Measurements from ENCODE around the gene SEMA7A.

Gene SEMA7A

GRCh38 chr15:74426404-74427281 lies 7.1 kb downstream of the SEMA7A start:
- TF ChIP-seq FOXP2 (optimal IDR thresholded peaks at IDR 0.05; ENCODE audit: borderline replicate concordance, extremely low read depth, extremely low read length, insufficient read depth) (no peak), TAF1 (IDR thresholded peaks at IDR 0.05; ENCODE audit: borderline replicate concordance, insufficient read depth, low read length) (no peak), REST (IDR thresholded peaks at IDR 0.05; ENCODE audit: insufficient read depth in 1 of 2, low read depth in 2 of 2, low read length in 2 of 2) (no peak), POLR2AphosphoS5 (IDR thresholded peaks at IDR 0.05; ENCODE audit: low read depth, low read length) (no peak)

GRCh38 chr15:74425630-74426029 lies 8.1 kb downstream of the SEMA7A start:
- no peak for TF ChIP-seq POLR2AphosphoS5 (IDR thresholded peaks at IDR 0.05; ENCODE audit: low read depth, low read length)
- no peak for TF ChIP-seq FOXP2 (optimal IDR thresholded peaks at IDR 0.05; ENCODE audit: borderline replicate concordance, extremely low read depth, extremely low read length, insufficient read depth)
- TF ChIP-seq TAF1 (IDR thresholded peaks at IDR 0.05; ENCODE audit: borderline replicate concordance, insufficient read depth, low read length), result no peak
- no peak for TF ChIP-seq SIN3A (IDR thresholded peaks at IDR 0.05; ENCODE audit: borderline replicate concordance, insufficient read depth, low read length)
- TF ChIP-seq REST (IDR thresholded peaks at IDR 0.05; ENCODE audit: insufficient read depth in 1 of 2, low read depth in 2 of 2, low read length in 2 of 2), result no peak

GRCh38 chr15:74424901-74425528 lies 8.7 kb downstream of the SEMA7A start:
- TF ChIP-seq SIN3A (IDR thresholded peaks at IDR 0.05; ENCODE audit: borderline replicate concordance, insufficient read depth, low read length) (no peak), POLR2AphosphoS5 (IDR thresholded peaks at IDR 0.05; ENCODE audit: low read depth, low read length) (no peak), FOXP2 (optimal IDR thresholded peaks at IDR 0.05; ENCODE audit: borderline replicate concordance, extremely low read depth, extremely low read length, insufficient read depth) (no peak), TAF1 (IDR thresholded peaks at IDR 0.05; ENCODE audit: borderline replicate concordance, insufficient read depth, low read length) (no peak), REST (IDR thresholded peaks at IDR 0.05; ENCODE audit: insufficient read depth in 1 of 2, low read depth in 2 of 2, low read length in 2 of 2) (no peak)

- TF ChIP-seq POLR2AphosphoS5 (IDR thresholded peaks at IDR 0.05; ENCODE audit: low read depth, low read length), result no peak
- TF ChIP-seq FOXP2 (optimal IDR thresholded peaks at IDR 0.05; ENCODE audit: borderline replicate concordance, extremely low read depth, extremely low read length, insufficient read depth), result no peak
- no peak for TF ChIP-seq REST (IDR thresholded peaks at IDR 0.05; ENCODE audit: insufficient read depth in 1 of 2, low read depth in 2 of 2, low read length in 2 of 2)
- no peak for TF ChIP-seq SIN3A (IDR thresholded peaks at IDR 0.05; ENCODE audit: borderline replicate concordance, insufficient read depth, low read length)
These were observed 10.1 kb downstream of the SEMA7A start for GRCh38 chr15:74423431-74424257.
